22Rv1 (cell line): Measurements from ENCODE around the gene TMEM232.

Source experiments
- CTCF ChIP-seq: fragments of 450-650 bp; IDR thresholded peaks from 2 replicates; pipeline ENCODE4 v1.5.1; 2017; ENCODE audit warnings: mild to moderate bottlenecking
- ZFX ChIP-seq: fragments of 450-650 bp; IDR thresholded peaks from 2 replicates; pipeline ENCODE4 v1.6.1; 2017; ENCODE audit warnings: antibody characterized with exemption, borderline replicate concordance

DNA sequence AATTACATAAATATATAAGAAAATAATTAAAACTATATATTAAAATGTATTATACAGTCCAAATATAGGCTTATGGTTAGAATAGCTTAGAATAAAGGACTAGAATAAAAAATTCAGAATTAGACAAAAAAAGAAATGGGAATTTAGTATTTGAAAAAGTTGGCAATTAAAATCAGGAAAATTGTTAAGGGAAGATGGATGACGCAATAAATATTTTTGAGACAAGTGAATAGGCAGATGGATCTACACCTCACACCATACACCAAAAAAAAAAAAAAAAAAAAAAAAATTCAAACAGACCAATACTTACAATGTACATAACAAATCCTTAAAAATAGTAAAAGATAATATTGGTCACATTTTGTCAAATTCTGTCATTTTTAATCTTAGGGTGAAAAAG, 200.7 kb downstream of the TMEM232 start:
- no peak for TF ChIP-seq CTCF
- TF ChIP-seq ZFX: no peak
